Uterus (tissue), 2 donors: ENCODE results near the gene CCDC81.

Experiments
- CTCF ChIP-seq, 4 experiments: fragments of 200-600 bp in 2 of 4; fragments of 450-650 bp in 2 of 4; sonication (generic) in 2 of 4; IDR thresholded peaks; one replicate each; pipeline ENCODE4 v1.5.1; 2016 to 2019; ENCODE audit warnings: antibody characterized with exemption in 4 of 4, mild to moderate bottlenecking in 2 of 4, moderate library complexity in 1 of 4
- POLR2A ChIP-seq, 2 donors: fragments of 450-650 bp; IDR thresholded peaks; one replicate each; pipeline ENCODE4 v1.6.1; 2016; ENCODE audit warnings: antibody characterized with exemption in 2 of 2, mild to moderate bottlenecking in 1 of 2, moderate library complexity in 1 of 2

- no peak for TF ChIP-seq POLR2A (IDR thresholded peaks at IDR 0.05)
- no peak for TF ChIP-seq CTCF (IDR thresholded peaks at IDR 0.05)
These were observed 28.8 kb downstream of the CCDC81 start for GRCh38 chr11:86403458-86403857.
